HG03108 (cell line): ENCODE data around the gene KCNK10.
"Not testable (repeated sequence)": the region's sequence is repeated elsewhere in the genome, so short reads cannot be mapped to it uniquely, and the experiment has no call there.

ENCODE experiments used
- ATAC-seq: cut with Tn5 transposase; IDR thresholded peaks from one replicate; pipeline ENCODE4 v1.9.1; 2021; ENCODE audit warnings: moderate library complexity; ENCODE audit not compliant: unreplicated experiment

Gene KCNK10

DNA sequence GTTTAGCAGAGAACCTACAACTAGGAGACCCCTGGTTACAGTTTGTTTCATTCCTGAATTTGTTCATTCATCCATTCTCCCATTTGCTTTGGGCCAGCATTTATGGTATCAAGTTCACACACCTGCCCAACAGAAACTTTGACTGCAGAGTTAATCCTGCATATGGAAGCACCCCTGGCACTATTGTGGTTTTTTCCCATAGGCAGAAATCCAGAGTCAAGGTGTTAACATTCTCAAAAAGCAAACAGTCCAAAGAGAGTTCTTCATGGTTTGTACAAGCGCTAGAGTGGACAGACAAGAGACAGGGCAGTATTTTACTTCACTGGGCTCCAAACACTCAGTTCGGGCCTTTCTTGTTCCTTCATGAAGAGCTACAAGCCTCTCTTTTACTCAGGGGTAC, 51.9 kb downstream of the KCNK10 start:
- ATAC-seq, result no peak

GRCh38 chr14:88270776-88271175, 52.3 kb downstream of the KCNK10 start:
- no peak for ATAC-seq

GRCh38 chr14:88269806-88270420, 53.2 kb downstream of the KCNK10 start:
- ATAC-seq, result no peak

- no peak for ATAC-seq
Observed at GRCh38 chr14:88266474-88266873, 56.6 kb downstream of the KCNK10 start.

- ATAC-seq, result no peak
Observed at GRCh38 chr14:88264116-88264515, 59.0 kb downstream of the KCNK10 start.

- not testable (repeated sequence) for ATAC-seq
Observed at GRCh38 chr14:88261302-88261701, 61.8 kb downstream of the KCNK10 start.

GRCh38 chr14:88258021-88258420, 65.0 kb downstream of the KCNK10 start:
- no peak for ATAC-seq

GRCh38 chr14:88256997-88257950, 65.8 kb downstream of the KCNK10 start:
- ATAC-seq, result no peak

GRCh38 chr14:88255798-88256197, 67.3 kb downstream of the KCNK10 start:
- ATAC-seq, result no peak

DNA sequence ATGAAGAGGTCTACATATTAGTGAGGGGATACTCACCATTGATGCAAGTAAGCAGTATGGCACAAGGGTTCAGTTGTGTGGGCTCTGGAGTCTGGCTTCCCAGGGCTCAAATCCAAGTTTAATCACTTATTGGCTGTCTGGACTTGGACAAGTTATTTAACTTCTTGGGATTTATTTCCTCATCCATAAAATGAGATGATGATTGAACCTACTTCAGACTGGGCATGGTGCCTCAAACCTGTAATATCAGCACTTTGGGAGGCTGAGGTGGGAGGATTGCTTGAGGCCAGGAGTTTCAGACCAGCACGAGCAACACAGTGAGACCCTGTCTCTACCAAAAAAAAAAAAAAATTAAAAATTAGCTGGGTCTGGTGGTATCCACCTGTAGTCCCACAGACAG, 67.9 kb downstream of the KCNK10 start:
- ATAC-seq, result no peak

DNA sequence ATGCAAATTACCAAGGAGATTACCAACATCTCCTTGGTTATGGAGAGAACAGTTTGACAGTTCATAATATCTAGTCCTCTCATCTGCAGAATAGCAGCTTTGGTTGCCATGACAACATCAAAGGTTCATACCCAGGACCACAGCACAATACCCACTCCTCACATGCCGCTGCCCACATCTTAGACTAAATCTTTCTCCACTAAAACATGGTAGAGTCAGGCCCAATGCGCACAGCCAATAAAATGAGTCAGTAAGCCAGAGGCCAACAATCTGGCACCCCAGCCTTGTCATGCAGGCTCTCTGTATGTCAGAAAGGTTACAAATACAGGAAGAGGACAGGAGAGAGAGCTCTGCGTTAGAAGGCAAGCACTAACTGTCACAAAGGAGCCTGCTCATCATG, 70.6 kb downstream of the KCNK10 start:
- ATAC-seq, result no peak

- ATAC-seq, result no peak
Observed at GRCh38 chr14:88251650-88252049, 71.4 kb downstream of the KCNK10 start.

DNA sequence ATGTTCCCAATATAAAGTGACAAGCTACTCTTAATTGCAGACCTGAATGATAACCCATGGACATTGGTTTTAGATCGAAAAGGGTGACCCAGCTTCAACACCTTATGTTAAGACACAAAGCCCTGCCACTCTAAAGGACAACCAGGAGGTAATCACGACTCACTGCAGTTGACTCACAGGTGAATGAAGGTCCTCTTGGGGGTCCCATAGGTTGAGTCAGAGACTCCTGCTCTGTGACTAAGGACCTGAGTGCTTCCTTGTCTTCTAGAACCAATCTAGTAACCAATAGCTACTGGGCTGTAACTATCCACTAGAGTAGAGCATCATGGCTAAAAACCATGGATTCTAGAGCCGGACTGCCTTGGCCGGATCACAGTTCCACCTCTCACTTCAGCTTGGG, 73.8 kb downstream of the KCNK10 start:
- no peak for ATAC-seq

GRCh38 chr14:88248606-88249005, 74.5 kb downstream of the KCNK10 start:
- ATAC-seq, result no peak

- ATAC-seq, result no peak
Observed at GRCh38 chr14:88247228-88247627, 75.8 kb downstream of the KCNK10 start.

DNA sequence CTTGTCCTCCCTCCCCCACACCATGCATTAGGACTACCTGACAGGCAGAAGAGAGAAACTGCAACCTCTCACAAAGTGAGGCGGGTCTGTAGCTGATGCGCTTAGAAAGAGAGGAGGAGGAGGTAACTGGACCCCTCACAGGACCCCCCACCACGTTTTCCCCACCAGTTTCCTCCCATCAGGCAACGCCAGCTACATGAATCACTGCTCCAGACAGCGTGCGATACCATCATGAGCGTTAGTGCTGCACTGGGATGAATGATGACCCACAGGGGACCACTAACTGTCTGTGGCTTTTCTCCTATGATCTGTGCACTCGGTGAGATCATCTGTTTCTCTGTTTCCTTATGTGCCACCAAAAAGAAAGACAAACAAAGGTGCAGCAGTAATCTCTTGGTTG, 77.7 kb downstream of the KCNK10 start:
- no peak for ATAC-seq

- ATAC-seq, result no peak
Observed at GRCh38 chr14:88243946-88244345, 79.1 kb downstream of the KCNK10 start.

DNA sequence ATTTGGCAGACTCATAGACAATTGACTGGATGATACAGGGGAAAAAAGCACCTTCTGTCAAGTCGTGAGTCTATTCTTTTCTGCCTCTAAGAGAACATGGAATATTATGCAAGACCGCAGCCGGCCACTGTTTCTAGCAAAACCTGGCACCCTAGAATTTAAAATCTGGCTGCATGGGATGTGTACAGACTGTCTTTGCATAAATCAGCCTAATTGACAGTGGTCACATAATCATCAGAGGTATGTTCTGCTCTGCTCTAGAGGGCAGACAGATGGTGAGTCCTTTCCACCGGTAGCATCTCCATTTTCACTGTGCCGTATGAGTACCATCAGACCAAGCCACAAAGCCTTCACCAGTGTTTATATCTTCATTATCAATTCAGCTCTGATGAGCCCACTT, 80.6 kb downstream of the KCNK10 start:
- ATAC-seq, result no peak

DNA sequence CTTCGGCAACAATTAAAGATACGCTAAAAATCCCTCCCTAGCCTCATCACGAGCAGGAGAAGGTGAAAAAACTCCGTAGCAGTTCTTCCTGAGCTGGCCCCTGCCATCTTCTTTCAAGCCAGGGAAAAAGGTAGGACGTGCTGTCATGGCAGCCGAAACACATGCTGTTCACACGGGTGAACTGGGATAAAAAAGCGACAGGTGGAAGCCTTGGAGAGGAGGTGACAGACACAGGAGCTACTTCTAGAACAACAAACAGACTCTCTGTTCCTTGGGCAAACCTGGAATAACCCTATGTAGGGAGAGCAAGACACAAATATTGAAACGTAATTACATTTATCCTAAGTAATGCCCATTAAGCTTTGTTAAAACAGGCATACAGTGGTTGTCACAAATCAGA, 81.3 kb downstream of the KCNK10 start:
- ATAC-seq, result no peak

DNA sequence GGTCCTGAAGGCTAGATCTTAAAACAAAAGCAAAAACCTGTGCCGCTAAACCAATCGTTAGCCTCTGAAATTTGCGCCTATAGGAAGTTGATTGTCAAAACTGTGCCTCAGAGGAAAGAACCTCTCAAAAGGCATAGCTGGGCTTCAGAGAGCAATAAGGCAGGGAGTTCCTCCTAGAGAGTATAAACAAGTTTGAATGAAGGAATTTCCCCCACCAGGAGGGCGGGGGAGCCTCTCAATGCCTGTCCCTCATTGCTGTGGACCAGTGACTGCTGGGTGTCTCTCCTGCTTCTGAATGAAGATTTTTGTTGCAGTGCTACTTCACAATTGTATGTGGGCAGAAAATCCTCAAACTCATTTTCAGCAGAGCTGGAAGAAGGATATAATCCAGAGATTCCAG, 88.6 kb downstream of the KCNK10 start:
- no peak for ATAC-seq

- ATAC-seq, result no peak
Observed at GRCh38 chr14:88233915-88234314, 89.2 kb downstream of the KCNK10 start.

GRCh38 chr14:88232771-88233170, 90.3 kb downstream of the KCNK10 start:
- ATAC-seq, result no peak
